ENCODE measurements around the gene GPHA2. TPM values are rescaled to one million over a fixed set of nuclear protein-coding genes. Genes with fewer than 3 reads are reported as not detected.

GPHA2 gene
- total RNA-seq, 1 donor from 2014 or later: not detected

- Histone ChIP-seq H3K36me3 (no peaks in the 10 kb centered on the region), H3K9ac (no peak overlapping the region), H3K4me3 (no peak overlapping the region), H3K27me3 (no peaks in the 10 kb centered on the region), H3K9me3 (ENCODE audit: low read depth) (no peaks in the 10 kb centered on the region), H3F3A (ENCODE audit: low read depth) (peaks cover 13% of the 10 kb centered on the region), H3K4me2 (no peak overlapping the region), H2AFZ (replicated peaks) (no peak overlapping the region), H3K79me2 (ENCODE audit: low read depth) (no peaks in the 10 kb centered on the region), H4K20me1 (ENCODE audit: low read depth) (no peaks in the 10 kb centered on the region), H3K27ac (no peak overlapping the region), H3K4me1 (peaks cover 13% of the 10 kb centered on the region)
- Mint-ChIP-seq H3K27me3 (ENCODE audit: insufficient read depth, low read depth) (peaks cover 7% of the 10 kb centered on the region), H3K36me3 (peaks cover 7% of the 10 kb centered on the region), H3K27ac (no peak overlapping the region), H3K4me3 (no peak overlapping the region), H3K9me3 (no peaks in the 10 kb centered on the region), H3K4me1 (peaks cover 27% of the 10 kb centered on the region)
- TF ChIP-seq CTCF (IDR thresholded peaks at IDR 0.05) (no peak), EZH2phosphoT487 (IDR thresholded peaks at IDR 0.05) (no peak), EZH2 (IDR thresholded peaks at IDR 0.05) (no peak)
- DNase-seq (ENCODE audit: low spot score): no peak
Measured at GRCh38 chr11:64933213-64933934, 2.3 kb downstream of the GPHA2 start.

- peak overlapping the region; percentile 72 for H3K27ac Mint-ChIP-seq
- peaks cover 13% of the 10 kb centered on the region for H3F3A ChIP-seq (ENCODE audit: low read depth)
- peaks cover 7% of the 10 kb centered on the region for H3K36me3 Mint-ChIP-seq
- H3K9me3 Mint-ChIP-seq: no peaks in the 10 kb centered on the region
- peaks cover 7% of the 10 kb centered on the region for H3K27me3 Mint-ChIP-seq (ENCODE audit: insufficient read depth, low read depth)
- H3K4me1 Mint-ChIP-seq: peaks cover 25% of the 10 kb centered on the region
- no peaks in the 10 kb centered on the region for H3K9me3 ChIP-seq (ENCODE audit: low read depth)
- H3K4me3 ChIP-seq: no peak overlapping the region
- no peak overlapping the region for H3K4me2 ChIP-seq
- no peak overlapping the region for H3K4me3 Mint-ChIP-seq
- no peaks in the 10 kb centered on the region for H3K36me3 ChIP-seq
- no peaks in the 10 kb centered on the region for H4K20me1 ChIP-seq (ENCODE audit: low read depth)
- no peak for DNase-seq (ENCODE audit: low spot score)
- no peak overlapping the region for H2AFZ ChIP-seq (replicated peaks)
- no peaks in the 10 kb centered on the region for H3K79me2 ChIP-seq (ENCODE audit: low read depth)
- H3K9ac ChIP-seq: no peak overlapping the region
- no peaks in the 10 kb centered on the region for H3K27me3 ChIP-seq
- no peak overlapping the region for H3K27ac ChIP-seq
- peaks cover 13% of the 10 kb centered on the region for H3K4me1 ChIP-seq
- TF ChIP-seq CTCF (IDR thresholded peaks at IDR 0.05) (no peak), EZH2phosphoT487 (IDR thresholded peaks at IDR 0.05) (no peak), EZH2 (IDR thresholded peaks at IDR 0.05) (no peak)
Measured at GRCh38 chr11:64932324-64932723, 3.4 kb downstream of the GPHA2 start.

- Mint-ChIP-seq H3K4me3 (no peak overlapping the region), H3K36me3 (peaks cover 7% of the 10 kb centered on the region), H3K27me3 (ENCODE audit: insufficient read depth, low read depth) (peaks cover 7% of the 10 kb centered on the region), H3K4me1 (peaks cover 16% of the 10 kb centered on the region), H3K9me3 (no peaks in the 10 kb centered on the region), H3K27ac (no peak overlapping the region)
- Histone ChIP-seq H3K27me3 (no peaks in the 10 kb centered on the region), H3K36me3 (no peaks in the 10 kb centered on the region), H3K9me3 (ENCODE audit: low read depth) (no peaks in the 10 kb centered on the region), H2AFZ (replicated peaks) (no peak overlapping the region), H3K4me2 (no peak overlapping the region), H4K20me1 (ENCODE audit: low read depth) (no peaks in the 10 kb centered on the region), H3K4me3 (no peak overlapping the region), H3K9ac (no peak overlapping the region), H3K4me1 (peaks cover 11% of the 10 kb centered on the region), H3F3A (ENCODE audit: low read depth) (peaks cover 8% of the 10 kb centered on the region), H3K27ac (no peak overlapping the region), H3K79me2 (ENCODE audit: low read depth) (no peaks in the 10 kb centered on the region)
- no peak for DNase-seq (ENCODE audit: low spot score)
- TF ChIP-seq EZH2phosphoT487 (IDR thresholded peaks at IDR 0.05) (no peak), EZH2 (IDR thresholded peaks at IDR 0.05) (no peak), CTCF (IDR thresholded peaks at IDR 0.05) (no peak)
Measured at GRCh38 chr11:64931290-64931689, 4.4 kb downstream of the GPHA2 start.

Data from neural progenitor cell (in vitro differentiated cells).